ENCODE data around the gene PDE10A.

DNA sequence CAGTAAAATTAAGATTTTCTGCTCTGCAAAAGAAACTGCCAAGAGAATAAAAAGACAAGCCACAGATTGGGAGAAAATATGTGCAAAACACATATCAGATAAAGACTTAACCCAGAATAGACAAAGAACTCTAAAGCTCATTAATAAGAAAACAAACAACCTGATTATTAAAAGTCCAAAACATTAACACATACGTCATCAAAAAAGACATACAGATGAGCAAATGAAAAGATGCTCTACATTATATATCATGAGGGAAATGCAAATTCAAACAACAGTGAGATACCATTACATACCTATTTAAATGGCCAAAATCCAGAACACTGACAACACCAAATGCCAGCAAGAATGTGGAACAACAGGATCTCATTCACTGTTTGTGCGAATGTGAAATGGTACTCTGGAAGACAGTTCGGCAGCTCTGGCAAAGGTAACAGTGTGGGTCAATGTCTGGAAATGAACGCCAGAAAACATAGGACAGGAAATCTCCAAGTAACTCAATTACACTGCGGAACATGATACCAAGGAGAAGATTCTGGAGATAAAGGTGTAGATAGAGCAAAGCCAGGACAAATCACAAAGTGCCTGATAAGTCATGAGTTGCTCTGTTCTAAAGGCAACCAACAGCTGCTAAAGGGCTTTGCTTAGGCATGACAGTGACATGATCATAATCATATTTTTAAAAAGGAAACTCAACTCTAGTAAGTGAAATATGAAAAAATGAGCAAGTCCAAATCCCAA lies 96.8 kb downstream of the PDE10A start:
- TF ChIP-seq GTF2E2 (tag; IDR thresholded peaks at IDR 0.05) (no peak), EZH2 (IDR thresholded peaks at IDR 0.05; ENCODE audit: borderline replicate concordance, low read depth, low read length) (no peak), POLR2A (conservative IDR thresholded peaks at IDR 0.05) (no peak), CBX8 (IDR thresholded peaks at IDR 0.05; ENCODE audit: borderline replicate concordance, extremely low read depth, low read depth, low read length, poor library complexity, severe bottlenecking) (no peak), MYBL2 (IDR thresholded peaks at IDR 0.05; ENCODE audit: low read depth) (no peak), MYBL2 (CRISPR knock-in tag; IDR thresholded peaks at IDR 0.05; ENCODE audit: borderline replicate concordance) (no peak), ZNF146 (CRISPR knock-in tag; IDR thresholded peaks at IDR 0.05; ENCODE audit: unreplicated experiment) (no peak), ZNF121 (CRISPR knock-in tag; conservative IDR thresholded peaks at IDR 0.05) (no peak), TBP (optimal IDR thresholded peaks at IDR 0.05; ENCODE audit: low read depth, low read length) (no peak)
- TF ChIP-seq, protein P1, sequence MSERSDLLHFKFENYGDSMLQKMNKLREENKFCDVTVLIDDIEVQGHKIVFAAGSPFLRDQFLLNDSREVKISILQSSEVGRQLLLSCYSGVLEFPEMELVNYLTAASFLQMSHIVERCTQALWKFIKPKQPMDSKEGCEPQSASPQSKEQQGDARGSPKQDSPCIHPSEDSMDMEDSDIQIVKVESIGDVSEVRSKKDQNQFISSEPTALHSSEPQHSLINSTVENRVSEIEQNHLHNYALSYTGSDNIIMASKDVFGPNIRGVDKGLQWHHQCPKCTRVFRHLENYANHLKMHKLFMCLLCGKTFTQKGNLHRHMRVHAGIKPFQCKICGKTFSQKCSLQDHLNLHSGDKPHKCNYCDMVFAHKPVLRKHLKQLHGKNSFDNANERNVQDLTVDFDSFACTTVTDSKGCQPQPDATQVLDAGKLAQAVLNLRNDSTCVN (CRISPR knock-in tag; IDR thresholded peaks at IDR 0.05), result no peak
- TF ChIP-seq, protein P2, sequence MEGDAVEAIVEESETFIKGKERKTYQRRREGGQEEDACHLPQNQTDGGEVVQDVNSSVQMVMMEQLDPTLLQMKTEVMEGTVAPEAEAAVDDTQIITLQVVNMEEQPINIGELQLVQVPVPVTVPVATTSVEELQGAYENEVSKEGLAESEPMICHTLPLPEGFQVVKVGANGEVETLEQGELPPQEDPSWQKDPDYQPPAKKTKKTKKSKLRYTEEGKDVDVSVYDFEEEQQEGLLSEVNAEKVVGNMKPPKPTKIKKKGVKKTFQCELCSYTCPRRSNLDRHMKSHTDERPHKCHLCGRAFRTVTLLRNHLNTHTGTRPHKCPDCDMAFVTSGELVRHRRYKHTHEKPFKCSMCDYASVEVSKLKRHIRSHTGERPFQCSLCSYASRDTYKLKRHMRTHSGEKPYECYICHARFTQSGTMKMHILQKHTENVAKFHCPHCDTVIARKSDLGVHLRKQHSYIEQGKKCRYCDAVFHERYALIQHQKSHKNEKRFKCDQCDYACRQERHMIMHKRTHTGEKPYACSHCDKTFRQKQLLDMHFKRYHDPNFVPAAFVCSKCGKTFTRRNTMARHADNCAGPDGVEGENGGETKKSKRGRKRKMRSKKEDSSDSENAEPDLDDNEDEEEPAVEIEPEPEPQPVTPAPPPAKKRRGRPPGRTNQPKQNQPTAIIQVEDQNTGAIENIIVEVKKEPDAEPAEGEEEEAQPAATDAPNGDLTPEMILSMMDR (IDR thresholded peaks at IDR 0.05 in 2 of 3, conservative IDR thresholded peaks at IDR 0.05 in 1 of 3; ENCODE audit: insufficient read depth in 2 of 3, low read depth in 1 of 3, low read length in 3 of 3), result no peak
